Activated CD4-positive, alpha-beta memory T cell treated with anti-CD3 and anti-CD28 coated beads for 36 hours (primary cell): ENCODE data around the gene RASSF5. TPM values are rescaled to one million over a fixed set of nuclear protein-coding genes. Genes with fewer than 3 reads are reported as not detected.
"Not testable (repeated sequence)": the region's sequence is repeated elsewhere in the genome, so short reads cannot be mapped to it uniquely, and the experiment has no call there.

Experiments
- CTCF ChIA-PET: fragments of 350-600 bp; sonication (Branson Sonifier 250); formaldehyde crosslinking; loops from one replicate; lab custom pipeline; 2021; ENCODE audit warnings: antibody characterized with exemption, inconsistent platforms; lab: Charles Lee
- POLR2A ChIA-PET: fragments of 350-600 bp; sonication (Branson Sonifier 250); formaldehyde crosslinking; loops from one replicate; lab custom pipeline; 2021; ENCODE audit warnings: antibody characterized with exemption; lab: Charles Lee
- DNase-seq: peaks from one replicate; pipeline ENCODE4 v3.0.0-alpha.2; 2020
- H3K27ac Mint-ChIP-seq: one replicate; pipeline ENCODE4 v1.8.0; 2021; ENCODE audit warnings: mixed read lengths
- H3K27me3 Mint-ChIP-seq: one replicate; pipeline ENCODE4 v1.8.0; 2021; ENCODE audit warnings: mixed read lengths
- H3K36me3 Mint-ChIP-seq: one replicate; pipeline ENCODE4 v1.8.0; 2021; ENCODE audit warnings: mixed read lengths
- H3K4me1 Mint-ChIP-seq: one replicate; pipeline ENCODE4 v1.8.0; 2021; ENCODE audit warnings: low read depth, mixed read lengths
- H3K4me3 Mint-ChIP-seq: one replicate; pipeline ENCODE4 v1.8.0; 2021; ENCODE audit warnings: mild to moderate bottlenecking, mixed read lengths
- H3K9me3 Mint-ChIP-seq: one replicate; pipeline ENCODE4 v1.8.0; 2021; ENCODE audit warnings: mixed read lengths
- intact Hi-C: fragments of 100-400 bp; cut with micrococcal nuclease; formaldehyde crosslinking; loops from one replicate; pipeline ENCODE4 v1.15.1; 2023
- total RNA-seq, 2 experiments: library from RNA; stranded (reverse); gene quantifications; one replicate each; pipeline ENCODE4 v1.2.3, GENCODE V29; 2021

Gene RASSF5
- total RNA-seq, 2 experiments from 2014 or later = 203 TPM

DNA sequence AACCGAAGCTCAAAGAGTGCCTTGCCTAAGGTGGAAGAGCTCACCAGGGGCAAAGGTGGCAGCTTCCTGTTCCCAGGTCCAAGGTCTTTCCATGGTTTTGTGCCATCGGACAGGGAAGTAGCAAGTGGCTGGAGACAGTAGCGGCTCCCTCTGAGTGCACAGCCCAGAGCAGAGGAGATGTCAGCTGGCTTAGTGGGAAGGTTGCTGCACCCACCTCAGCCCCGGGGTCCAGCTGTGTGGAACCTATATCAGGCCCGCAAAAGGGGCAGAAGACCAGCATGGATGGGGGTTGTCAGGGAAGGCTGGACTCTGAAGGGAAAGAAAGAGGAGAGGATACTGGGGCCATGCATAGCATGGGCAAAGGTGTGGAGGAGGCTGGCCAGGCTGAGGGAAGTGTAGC, 30.2 kb upstream of the RASSF5 start:
- no peaks in the 10 kb centered on the region for H3K9me3 Mint-ChIP-seq
- intact Hi-C loops = loop anchor here (10.0 kb wide), 1 partner anchor 448 kb away; the partner anchor contains the start of gene FCMR
- no peaks in the 10 kb centered on the region for H3K27me3 Mint-ChIP-seq
- peaks cover 57% of the 10 kb centered on the region for H3K4me1 Mint-ChIP-seq
- H3K4me3 Mint-ChIP-seq = no peak overlapping the region
- CTCF ChIA-PET = interaction anchor here (0.8 to 6.4 kb wide), 8 partner anchors 11 to 186 kb away, joined by 3 to 77 read pairs (median 23); no protein-coding TSS in a partner anchor
- DNase-seq = no peak
- peaks cover 41% of the 10 kb centered on the region for H3K36me3 Mint-ChIP-seq
- H3K27ac Mint-ChIP-seq = no peak overlapping the region
- POLR2A ChIA-PET = no interaction called here

DNA sequence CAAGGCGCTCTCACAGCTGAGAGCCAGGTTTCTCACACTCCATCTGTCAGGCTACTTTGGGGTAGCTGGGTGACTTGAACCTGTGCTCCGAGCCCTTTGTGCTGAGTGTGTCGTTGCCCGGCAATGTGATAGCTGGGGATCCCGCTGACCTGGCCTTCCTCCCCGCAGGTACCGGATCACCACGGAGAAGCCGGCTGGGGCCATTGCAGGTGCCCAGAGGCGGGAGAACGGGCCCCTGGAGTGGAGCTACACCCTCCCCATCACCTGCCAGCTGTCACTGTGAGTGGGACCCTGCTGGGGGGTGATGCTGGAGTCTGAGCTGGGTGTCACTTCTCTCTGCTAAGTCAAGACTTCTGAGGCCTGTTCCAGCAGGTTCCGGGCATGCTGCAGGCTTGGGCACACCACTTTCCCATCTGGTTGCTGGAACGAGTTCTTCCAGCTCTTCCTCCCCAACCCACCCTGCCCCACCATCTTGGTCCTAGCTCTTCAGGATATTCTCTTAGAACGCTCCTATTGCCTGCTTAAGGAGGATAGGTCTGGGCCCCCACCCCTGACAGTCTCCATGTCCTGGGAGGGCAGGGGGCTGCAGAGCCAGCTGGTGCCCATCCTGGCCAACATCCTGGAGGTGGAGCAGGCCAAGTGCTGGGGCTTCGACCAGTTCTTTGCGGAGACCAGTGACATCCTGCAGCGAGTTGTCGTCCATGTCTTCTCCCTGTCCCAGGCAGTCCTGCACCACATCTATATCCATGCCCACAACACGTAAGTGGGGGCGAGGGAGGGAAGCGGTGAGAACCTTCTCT, 29.6 kb upstream of the RASSF5 start:
- intact Hi-C loops = loop anchor here (2.0 to 10.0 kb wide), 2 partner anchors 15 to 447 kb away; partner anchors contain the start of gene FCMR
- ChIA-PET POLR2A (no interaction called here), CTCF (interaction anchor here (0.7 to 6.4 kb wide), 12 partner anchors 10 to 186 kb away, joined by 3 to 77 read pairs (median 4); no protein-coding TSS in a partner anchor)
- Mint-ChIP-seq H3K4me1 (peaks cover 51% of the 10 kb centered on the region), H3K27ac (no peak overlapping the region), H3K9me3 (no peaks in the 10 kb centered on the region), H3K36me3 (peaks cover 41% of the 10 kb centered on the region), H3K4me3 (no peak overlapping the region), H3K27me3 (no peaks in the 10 kb centered on the region)
- DNase-seq = no peak

DNA sequence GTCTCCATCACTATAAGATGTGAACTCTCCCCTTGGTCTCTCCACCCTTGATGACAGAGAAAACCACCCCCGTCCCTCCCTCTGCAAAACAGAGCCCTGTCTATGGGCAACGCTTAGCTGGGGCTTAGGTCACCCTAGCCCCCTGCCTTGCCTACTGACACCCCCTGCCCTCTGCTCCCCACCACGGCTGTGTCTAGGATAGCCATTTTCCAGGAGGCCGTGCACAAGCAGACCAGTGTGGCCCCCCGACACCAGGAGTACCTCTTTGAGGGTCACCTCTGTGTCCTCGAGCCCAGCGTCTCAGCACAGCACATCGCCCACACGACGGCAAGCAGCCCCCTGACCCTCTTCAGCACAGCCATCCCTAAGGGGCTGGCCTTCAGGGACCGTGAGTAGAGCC, 28.6 kb upstream of the RASSF5 start:
- DNase-seq = no peak
- H3K4me3 Mint-ChIP-seq = no peak overlapping the region
- H3K27ac Mint-ChIP-seq = no peak overlapping the region
- H3K36me3 Mint-ChIP-seq = peaks cover 39% of the 10 kb centered on the region
- ChIA-PET POLR2A (interaction anchor here (1.3 kb wide), 1 partner anchor 8 kb away, joined by 3 read pairs; the partner anchor contains the start of gene IKBKE), CTCF (interaction anchor here (0.8 to 6.4 kb wide), 29 partner anchors 9 to 502 kb away, joined by 3 to 77 read pairs (median 6); partner anchors contain the start of gene IKBKE)
- H3K9me3 Mint-ChIP-seq = no peaks in the 10 kb centered on the region
- no peaks in the 10 kb centered on the region for H3K27me3 Mint-ChIP-seq
- intact Hi-C loops = loop anchor here (2.0 to 10.0 kb wide), 2 partner anchors 16 to 446 kb away; partner anchors contain the start of gene FCMR
- peaks cover 43% of the 10 kb centered on the region for H3K4me1 Mint-ChIP-seq

DNA sequence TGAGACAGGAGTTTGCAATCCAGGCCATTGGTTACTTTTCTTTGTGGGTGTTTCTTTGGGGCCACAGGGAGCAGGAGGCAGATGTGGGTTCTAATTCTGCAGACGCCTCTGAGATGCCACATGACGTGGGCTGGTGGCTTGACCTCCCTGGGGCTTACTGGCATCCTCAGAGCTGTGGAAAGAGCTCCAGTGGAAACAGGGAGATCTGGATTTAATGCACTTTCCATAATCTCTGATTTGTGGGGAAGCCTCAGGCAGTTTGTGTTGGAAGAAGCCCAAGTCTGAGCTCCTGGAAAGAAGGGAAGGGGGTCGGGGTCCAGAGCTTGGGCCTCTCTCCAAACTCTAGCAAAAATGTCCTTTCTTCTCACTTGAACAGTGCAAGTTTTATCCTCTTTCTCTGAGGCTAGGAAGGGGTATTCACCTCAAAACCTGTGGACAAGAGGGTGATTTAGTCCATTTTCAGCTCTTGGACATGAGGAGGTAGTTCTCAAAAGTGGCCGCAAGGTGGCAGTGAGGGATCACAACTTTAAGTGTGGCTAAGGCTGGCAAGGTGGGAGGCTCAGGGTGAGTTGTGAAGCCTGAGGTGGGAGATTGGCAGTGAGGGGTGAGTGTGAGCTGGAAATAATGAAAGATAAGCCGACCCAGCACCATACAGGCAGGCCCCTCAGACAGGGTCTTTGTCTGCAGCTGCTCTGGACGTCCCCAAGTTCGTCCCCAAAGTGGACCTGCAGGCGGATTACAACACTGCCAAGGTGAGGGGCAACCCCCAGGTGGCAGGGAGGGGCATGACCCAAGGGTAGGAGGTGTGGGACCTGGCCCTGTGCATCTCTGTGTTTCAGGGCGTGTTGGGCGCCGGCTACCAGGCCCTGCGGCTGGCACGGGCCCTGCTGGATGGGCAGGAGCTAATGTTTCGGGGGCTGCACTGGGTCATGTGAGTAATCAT, 27.9 kb upstream of the RASSF5 start:
- Mint-ChIP-seq H3K4me3 (no peak overlapping the region), H3K27me3 (no peaks in the 10 kb centered on the region), H3K36me3 (peaks cover 32% of the 10 kb centered on the region), H3K27ac (peak overlapping the region; percentile 26), H3K4me1 (peaks cover 37% of the 10 kb centered on the region), H3K9me3 (no peaks in the 10 kb centered on the region)
- POLR2A ChIA-PET = interaction anchor here (1.1 to 1.3 kb wide), 2 partner anchors 8 to 9 kb away, joined by 3 read pairs; partner anchors contain the start of gene IKBKE
- intact Hi-C loops = loop anchor here (2.0 to 10.0 kb wide), 2 partner anchors 17 to 445 kb away; partner anchors contain the start of gene FCMR
- DNase-seq = peak; percentile 79
- CTCF ChIA-PET = interaction anchor here (0.6 to 6.4 kb wide), 45 partner anchors 8 to 1039 kb away, joined by 3 to 77 read pairs (median 4); partner anchors contain the start of genes DYRK3, EIF2D, IKBKE and RASSF5

DNA sequence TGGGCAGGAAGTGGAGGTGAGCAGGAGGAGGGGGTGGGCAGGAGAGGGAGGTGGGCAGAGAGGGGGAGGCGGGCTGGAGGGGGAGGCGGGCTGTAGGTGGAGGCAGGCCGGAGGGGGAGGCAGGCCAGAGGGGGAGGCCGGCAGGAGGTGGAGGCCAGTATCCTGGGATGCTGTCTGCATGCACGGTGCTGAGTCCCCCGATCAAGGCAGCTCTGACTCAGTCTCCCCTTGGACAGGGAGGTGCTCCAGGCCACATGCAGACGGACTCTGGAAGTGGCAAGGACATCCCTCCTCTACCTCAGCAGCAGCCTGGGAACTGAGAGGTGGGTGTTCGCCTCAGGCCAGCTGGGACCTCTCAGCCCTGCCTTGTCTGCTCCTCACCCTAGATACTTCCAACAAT, 27.1 kb upstream of the RASSF5 start:
- DNase-seq = no peak
- CTCF ChIA-PET = interaction anchor here (0.7 to 6.4 kb wide), 27 partner anchors 10 to 501 kb away, joined by 3 to 77 read pairs (median 6); partner anchors contain the start of genes DYRK3, IKBKE and RASSF5
- H3K27me3 Mint-ChIP-seq = no peaks in the 10 kb centered on the region
- no peak overlapping the region for H3K4me3 Mint-ChIP-seq
- peaks cover 29% of the 10 kb centered on the region for H3K36me3 Mint-ChIP-seq
- POLR2A ChIA-PET = no interaction called here
- H3K27ac Mint-ChIP-seq = no peak overlapping the region
- H3K9me3 Mint-ChIP-seq = no peaks in the 10 kb centered on the region
- intact Hi-C loops = no loop called here
- H3K4me1 Mint-ChIP-seq = peaks cover 30% of the 10 kb centered on the region

DNA sequence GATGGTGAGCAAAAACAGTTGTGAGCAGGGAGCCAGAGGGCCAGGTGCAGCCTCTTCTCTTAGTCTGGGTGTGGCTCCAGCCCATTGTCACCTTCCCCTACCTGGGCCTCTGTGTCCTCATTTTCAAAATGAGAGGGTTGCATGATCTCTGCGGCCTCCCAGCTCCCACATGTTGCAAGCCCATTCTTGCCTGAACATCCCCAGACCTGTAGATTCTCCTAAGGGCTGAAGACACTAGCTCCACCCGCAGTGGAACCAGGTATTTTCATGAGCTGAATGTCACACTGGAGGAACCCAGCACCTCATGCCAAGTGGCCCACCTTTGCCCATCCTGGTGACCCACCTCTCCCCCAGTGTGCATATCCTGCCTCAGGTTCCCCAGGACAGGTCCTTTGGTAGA, 24.7 kb upstream of the RASSF5 start:
- DNase-seq = no peak
- Mint-ChIP-seq H3K4me1 (peaks cover 21% of the 10 kb centered on the region), H3K9me3 (no peaks in the 10 kb centered on the region), H3K36me3 (peaks cover 15% of the 10 kb centered on the region), H3K27ac (no peak overlapping the region), H3K4me3 (no peak overlapping the region), H3K27me3 (no peaks in the 10 kb centered on the region)
- POLR2A ChIA-PET = no interaction called here
- CTCF ChIA-PET = interaction anchor here (1.0 to 5.2 kb wide), 5 partner anchors 9 to 181 kb away, joined by 3 to 63 read pairs (median 11); partner anchors contain the start of gene IKBKE
- intact Hi-C loops = no loop called here

- Mint-ChIP-seq H3K4me1 (peaks cover 18% of the 10 kb centered on the region), H3K36me3 (peaks cover 11% of the 10 kb centered on the region)
Measured at GRCh38 chr1:206483864-206484263, 23.5 kb upstream of the RASSF5 start.

GRCh38 chr1:206484901-206485300, 22.4 kb upstream of the RASSF5 start:
- Mint-ChIP-seq H3K9me3 (no peaks in the 10 kb centered on the region), H3K36me3 (peaks cover 8% of the 10 kb centered on the region), H3K27me3 (no peaks in the 10 kb centered on the region), H3K27ac (no peak overlapping the region), H3K4me1 (peaks cover 11% of the 10 kb centered on the region), H3K4me3 (no peak overlapping the region)
- CTCF ChIA-PET = interaction anchor here (1.1 to 1.9 kb wide), 2 partner anchors 98 to 179 kb away, joined by 3 to 6 read pairs; no protein-coding TSS in a partner anchor
- intact Hi-C loops = no loop called here
- POLR2A ChIA-PET = interaction anchor here (1.2 kb wide), 1 partner anchor 9 kb away, joined by 3 read pairs; no protein-coding TSS in a partner anchor
- no peak for DNase-seq

More at GRCh38 chr1:206483864-206484263, 23.5 kb upstream of the RASSF5 start:
- H3K27me3 Mint-ChIP-seq, H3K9me3 Mint-ChIP-seq, DNase-seq, H3K4me3 Mint-ChIP-seq, intact Hi-C loops, H3K27ac Mint-ChIP-seq, POLR2A ChIA-PET: not testable (repeated sequence)
- CTCF ChIA-PET = interaction anchor here (1.1 kb wide), 2 partner anchors 99 to 100 kb away, joined by 3 to 5 read pairs; no protein-coding TSS in a partner anchor

- H3K36me3 Mint-ChIP-seq = peaks cover 11% of the 10 kb centered on the region
Measured at GRCh38 chr1:206486995-206487788, 20.1 kb upstream of the RASSF5 start.

GRCh38 chr1:206487970-206488369, 19.4 kb upstream of the RASSF5 start:
- no peak for DNase-seq
- Mint-ChIP-seq H3K36me3 (peaks cover 13% of the 10 kb centered on the region), H3K27me3 (no peaks in the 10 kb centered on the region), H3K27ac (no peak overlapping the region), H3K9me3 (no peaks in the 10 kb centered on the region), H3K4me1 (no peaks in the 10 kb centered on the region), H3K4me3 (no peak overlapping the region)
- intact Hi-C loops = no loop called here
- POLR2A ChIA-PET = no interaction called here
- CTCF ChIA-PET = interaction anchor here (0.9 to 6.6 kb wide), 4 partner anchors 9 to 176 kb away, joined by 3 to 123 read pairs (median 3); no protein-coding TSS in a partner anchor

More at GRCh38 chr1:206486995-206487788, 20.1 kb upstream of the RASSF5 start:
- intact Hi-C loops = no loop called here
- no peak for DNase-seq
- Mint-ChIP-seq H3K9me3 (no peaks in the 10 kb centered on the region), H3K27ac (peak overlapping the region; percentile 10), H3K4me1 (no peaks in the 10 kb centered on the region), H3K4me3 (no peak overlapping the region), H3K27me3 (no peaks in the 10 kb centered on the region)
- CTCF ChIA-PET = interaction anchor here (0.9 to 1.6 kb wide), 3 partner anchors 8 to 177 kb away, joined by 3 read pairs; no protein-coding TSS in a partner anchor
- POLR2A ChIA-PET = no interaction called here
